ENCODE measurements around the gene EFHC1.

GRCh38 chr6:52550870-52551269 is 130.7 kb downstream of the EFHC1 start:
- TF ChIP-seq, protein P1, sequence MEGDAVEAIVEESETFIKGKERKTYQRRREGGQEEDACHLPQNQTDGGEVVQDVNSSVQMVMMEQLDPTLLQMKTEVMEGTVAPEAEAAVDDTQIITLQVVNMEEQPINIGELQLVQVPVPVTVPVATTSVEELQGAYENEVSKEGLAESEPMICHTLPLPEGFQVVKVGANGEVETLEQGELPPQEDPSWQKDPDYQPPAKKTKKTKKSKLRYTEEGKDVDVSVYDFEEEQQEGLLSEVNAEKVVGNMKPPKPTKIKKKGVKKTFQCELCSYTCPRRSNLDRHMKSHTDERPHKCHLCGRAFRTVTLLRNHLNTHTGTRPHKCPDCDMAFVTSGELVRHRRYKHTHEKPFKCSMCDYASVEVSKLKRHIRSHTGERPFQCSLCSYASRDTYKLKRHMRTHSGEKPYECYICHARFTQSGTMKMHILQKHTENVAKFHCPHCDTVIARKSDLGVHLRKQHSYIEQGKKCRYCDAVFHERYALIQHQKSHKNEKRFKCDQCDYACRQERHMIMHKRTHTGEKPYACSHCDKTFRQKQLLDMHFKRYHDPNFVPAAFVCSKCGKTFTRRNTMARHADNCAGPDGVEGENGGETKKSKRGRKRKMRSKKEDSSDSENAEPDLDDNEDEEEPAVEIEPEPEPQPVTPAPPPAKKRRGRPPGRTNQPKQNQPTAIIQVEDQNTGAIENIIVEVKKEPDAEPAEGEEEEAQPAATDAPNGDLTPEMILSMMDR (IDR thresholded peaks at IDR 0.05 in 4 of 5, conservative IDR thresholded peaks at IDR 0.05 in 1 of 5) = no peak
- no peak for TF ChIP-seq POLR2A (IDR thresholded peaks at IDR 0.05)
